ENCODE results near the gene SKA2. TPM values are rescaled to one million over a fixed set of nuclear protein-coding genes. Genes with fewer than 3 reads are reported as not detected.

The SKA2 gene
- total and polyA plus RNA-seq, 2 of the 8 experiments (the other 6 are each of a cell fraction or from before 2014, with no cell fraction given) = 15.6 to 95.8 TPM

GRCh38 chr17:59172436-59173004, 17.5 kb upstream of the SKA2 start (continued):
- TF ChIP-seq CHD7 (IDR thresholded peaks at IDR 0.05; ENCODE audit: insufficient replicate concordance, low read length) (no peak), FOSL1 (IDR thresholded peaks at IDR 0.05; ENCODE audit: insufficient read depth, low read depth, low read length) (no peak), JUN (IDR thresholded peaks at IDR 0.05; ENCODE audit: low read depth, low read length) (no peak), ASH2L (IDR thresholded peaks at IDR 0.05; ENCODE audit: low read length) (no peak), SRF (IDR thresholded peaks at IDR 0.05; ENCODE audit: low read depth, low read length) (no peak), SIRT6 (IDR thresholded peaks at IDR 0.05; ENCODE audit: low read length) (no peak), GABPA (IDR thresholded peaks at IDR 0.05; ENCODE audit: borderline replicate concordance, insufficient read depth, low read length) (no peak)
